Hepatocyte (in vitro differentiated cells): Measurements from ENCODE around the gene CDH18. TPM values are rescaled to one million over a fixed set of nuclear protein-coding genes. Genes with fewer than 3 reads are reported as not detected.

Experiments
- DNase-seq: peaks from one replicate; pipeline ENCODE4 v3.0.0-alpha.2; 2016; ENCODE audit warnings: low spot score
- H2AFZ ChIP-seq: fragments of 200-600 bp; sonication (generic); 2 replicates; pipeline ENCODE4 v1.6.0; 2016; ENCODE audit warnings: antibody characterized with exemption, mild to moderate bottlenecking
- H3K27ac ChIP-seq: fragments of 200-600 bp; sonication (generic); 2 replicates; pipeline ENCODE4 v1.5.1; 2016; ENCODE audit warnings: mild to moderate bottlenecking
- H3K27me3 ChIP-seq: fragments of 200-600 bp; sonication (generic); 2 replicates; pipeline ENCODE4 v1.6.1; 2016
- H3K36me3 ChIP-seq: fragments of 200-600 bp; sonication (generic); replicated peaks from 2 replicates; pipeline ENCODE4 v1.5.1; 2016; ENCODE audit warnings: low read depth; ENCODE audit not compliant: insufficient read depth
- H3K4me1 ChIP-seq: fragments of 200-600 bp; sonication (generic); 2 replicates; pipeline ENCODE4 v1.5.1; 2016; ENCODE audit warnings: mild to moderate bottlenecking, moderate library complexity; ENCODE audit not compliant: insufficient read depth
- H3K4me2 ChIP-seq: fragments of 200-600 bp; sonication (generic); 2 replicates; pipeline ENCODE4 v1.6.0; 2016
- H3K4me3 ChIP-seq: fragments of 200-600 bp; sonication (generic); 2 replicates; pipeline ENCODE4 v1.5.1; 2016; ENCODE audit warnings: mild to moderate bottlenecking
- H3K79me2 ChIP-seq: fragments of 200-600 bp; sonication (generic); 2 replicates; pipeline ENCODE4 v1.6.0; 2017; ENCODE audit warnings: mild to moderate bottlenecking
- H3K9me2 ChIP-seq: fragments of 200-600 bp; sonication (generic); replicated peaks from 2 replicates; pipeline ENCODE4 v1.6.0; 2017; ENCODE audit warnings: mild to moderate bottlenecking; ENCODE audit not compliant: insufficient read depth
- H3K9me3 ChIP-seq: fragments of 200-600 bp; sonication (generic); 2 replicates; pipeline ENCODE4 v1.5.1; 2016; ENCODE audit warnings: low read depth, mild to moderate bottlenecking
- H4K20me1 ChIP-seq: fragments of 200-600 bp; sonication (generic); 2 replicates; pipeline ENCODE4 v1.6.0; 2016; ENCODE audit warnings: mild to moderate bottlenecking; ENCODE audit not compliant: insufficient read depth, poor library complexity, severe bottlenecking
- CTCF ChIP-seq: fragments of 200-600 bp; sonication (generic); IDR thresholded peaks from 2 replicates; pipeline ENCODE4 v1.5.1; 2016; ENCODE audit warnings: antibody characterized with exemption, mild to moderate bottlenecking; ENCODE audit not compliant: poor library complexity
- EZH2 ChIP-seq: fragments of 200-600 bp; sonication (generic); IDR thresholded peaks from 2 replicates; pipeline ENCODE4 v1.6.1; 2016; ENCODE audit warnings: antibody characterized with exemption, mild to moderate bottlenecking, borderline replicate concordance
- EZH2phosphoT487 ChIP-seq: fragments of 200-600 bp; sonication (generic); IDR thresholded peaks from one replicate; pipeline ENCODE4 v1.6.1; 2018; ENCODE audit warnings: antibody characterized with exemption, mild to moderate bottlenecking, low read depth, moderate library complexity; ENCODE audit not compliant: unreplicated experiment, severe bottlenecking
- WGBS: methylation state at CpG from one replicate; pipeline ENCODE4 v1.1.6; 2016; ENCODE audit warnings: low lambda C conversion rate; ENCODE audit errors: missing lambda C conversion rate; 5-methylcytosine and 5-hydroxymethylcytosine counted together
- polyA plus RNA-seq: library from polyadenylated mRNA; unstranded; fragments of >200 nt; fragmentation: Nextera tagmentation; extraction: Ambion mirVana; gene quantifications from 2 replicates; pipeline ENCODE4 v1.2.1, GENCODE V29; 2016
- total RNA-seq: library from RNA; depleted of rRNA; stranded (reverse); fragments of >200 nt; gene quantifications from 2 replicates; pipeline ENCODE4 v1.2.3, GENCODE V29; 2014

Gene CDH18
- total and polyA plus RNA-seq, 2 experiments from 2014 or later: 0.71 to 1.5 TPM

GRCh38 chr5:19950897-19951296 lies 37.1 kb downstream of the CDH18 start:
- Histone ChIP-seq H3K4me1 (no peaks in the 10 kb centered on the region), H3K79me2 (no peaks in the 10 kb centered on the region), H3K27ac (no peak overlapping the region), H4K20me1 (no peaks in the 10 kb centered on the region), H3K9me2 (no peaks in the 10 kb centered on the region), H3K27me3 (no peaks in the 10 kb centered on the region), H2AFZ (no peak overlapping the region), H3K4me2 (no peak overlapping the region), H3K36me3 (no peaks in the 10 kb centered on the region), H3K4me3 (no peak overlapping the region), H3K9me3 (no peaks in the 10 kb centered on the region)
- TF ChIP-seq CTCF (no peak), EZH2phosphoT487 (no peak), EZH2 (no peak)
- no peak for DNase-seq

- WGBS: 87% methylated on average over 1 of the region's 1 CpG
- no peak overlapping the region for H3K4me2 ChIP-seq
- H3K27ac ChIP-seq: no peak overlapping the region
- H3K4me3 ChIP-seq: no peak overlapping the region
- no peaks in the 10 kb centered on the region for H3K27me3 ChIP-seq
- no peaks in the 10 kb centered on the region for H3K9me3 ChIP-seq
- H3K36me3 ChIP-seq: no peaks in the 10 kb centered on the region
- H4K20me1 ChIP-seq: no peaks in the 10 kb centered on the region
- H3K4me1 ChIP-seq: no peaks in the 10 kb centered on the region
- TF ChIP-seq CTCF: no peak
- no peak for TF ChIP-seq EZH2phosphoT487
- DNase-seq: no peak
- no peaks in the 10 kb centered on the region for H3K79me2 ChIP-seq
- H2AFZ ChIP-seq: no peak overlapping the region
- no peaks in the 10 kb centered on the region for H3K9me2 ChIP-seq
Observed at GRCh38 chr5:19940192-19940591, 47.8 kb downstream of the CDH18 start.

GRCh38 chr5:19930451-19930850 lies 57.5 kb downstream of the CDH18 start:
- Histone ChIP-seq H3K36me3 (no peaks in the 10 kb centered on the region), H3K27ac (peak overlapping the region; percentile 27), H3K4me3 (no peak overlapping the region), H3K4me1 (peaks cover 13% of the 10 kb centered on the region), H3K79me2 (no peaks in the 10 kb centered on the region), H2AFZ (peak overlapping the region; percentile 12), H3K4me2 (no peak overlapping the region), H3K27me3 (no peaks in the 10 kb centered on the region), H3K9me3 (no peaks in the 10 kb centered on the region), H4K20me1 (no peaks in the 10 kb centered on the region), H3K9me2 (no peaks in the 10 kb centered on the region)
- DNase-seq: no peak
- WGBS: 56% methylated on average over 5 of the region's 5 CpGs
- TF ChIP-seq CTCF (no peak), EZH2 (no peak), EZH2phosphoT487 (no peak)
